HEK293 (cell line): ENCODE data around the gene FAM216A.

Experiments used
- BCL11B ChIP-seq: fragments of 450-650 bp; formaldehyde crosslinking; IDR thresholded peaks from 2 replicates; pipeline ENCODE4 v1.5.1; 2016; ENCODE audit warnings: low read depth, missing biosample characterization, missing genetic modification characterization
- GFI1B ChIP-seq: fragments of 450-650 bp; formaldehyde crosslinking; IDR thresholded peaks from 2 replicates; pipeline ENCODE4 v1.5.1; 2016; ENCODE audit warnings: missing biosample characterization, missing genetic modification characterization
- HOXA7 ChIP-seq: sonication (generic); formaldehyde crosslinking; IDR thresholded peaks from 2 replicates; pipeline ENCODE4 v1.8.1; 2022; ENCODE audit warnings: missing genetic modification reagents, borderline replicate concordance
- IKZF3 ChIP-seq: fragments of 450-650 bp; IDR thresholded peaks from 2 replicates; pipeline ENCODE4 v1.5.0; 2018; ENCODE audit warnings: missing biosample characterization, mild to moderate bottlenecking, missing genetic modification characterization, moderate library complexity
- KLF7 ChIP-seq: fragments of 450-650 bp; formaldehyde crosslinking; IDR thresholded peaks from 2 replicates; pipeline ENCODE4 v1.5.1; 2016; ENCODE audit warnings: missing biosample characterization, missing genetic modification characterization, borderline replicate concordance
- OVOL3 ChIP-seq: fragments of 450-650 bp; formaldehyde crosslinking; IDR thresholded peaks from 2 replicates; pipeline ENCODE4 v1.5.1; 2016; ENCODE audit warnings: missing biosample characterization, missing genetic modification characterization
- PRDM6 ChIP-seq: fragments of 450-650 bp; formaldehyde crosslinking; IDR thresholded peaks from 2 replicates; pipeline ENCODE4 v1.5.1; 2017; ENCODE audit warnings: missing biosample characterization, missing genetic modification characterization
- REST ChIP-seq: fragments of 450-650 bp; formaldehyde crosslinking; IDR thresholded peaks from 2 replicates; pipeline ENCODE4 v1.5.1; 2016; ENCODE audit warnings: missing biosample characterization, missing genetic modification characterization
- YY2 ChIP-seq: fragments of 450-650 bp; formaldehyde crosslinking; IDR thresholded peaks from 2 replicates; pipeline ENCODE4 v1.5.1; 2016; ENCODE audit warnings: missing biosample characterization, missing genetic modification characterization
- ZBTB48 ChIP-seq: fragments of 450-650 bp; formaldehyde crosslinking; IDR thresholded peaks from 2 replicates; pipeline ENCODE4 v1.5.1; 2016; ENCODE audit warnings: missing biosample characterization, missing genetic modification characterization
- ZBTB6 ChIP-seq: fragments of 450-650 bp; formaldehyde crosslinking; IDR thresholded peaks from 2 replicates; pipeline ENCODE4 v1.5.1; 2017; ENCODE audit warnings: missing biosample characterization, missing genetic modification characterization
- ZBTB7A ChIP-seq: fragments of 450-650 bp; formaldehyde crosslinking; IDR thresholded peaks from 2 replicates; pipeline ENCODE4 v1.5.1; 2016; ENCODE audit warnings: low read depth, missing biosample characterization, missing genetic modification characterization
- ZNF140 ChIP-seq: fragments of 450-650 bp; formaldehyde crosslinking; IDR thresholded peaks from 2 replicates; pipeline ENCODE4 v1.5.1; 2016; ENCODE audit warnings: missing biosample characterization, missing genetic modification characterization
- ZNF157 ChIP-seq: fragments of 450-650 bp; formaldehyde crosslinking; IDR thresholded peaks from 2 replicates; pipeline ENCODE4 v1.5.1; 2016; ENCODE audit warnings: missing biosample characterization, missing genetic modification characterization
- ZNF223 ChIP-seq: fragments of 450-650 bp; formaldehyde crosslinking; IDR thresholded peaks from 2 replicates; pipeline ENCODE4 v1.5.1; 2016; ENCODE audit warnings: missing biosample characterization, missing genetic modification characterization
- ZNF26 ChIP-seq: fragments of 450-650 bp; formaldehyde crosslinking; IDR thresholded peaks from 2 replicates; pipeline ENCODE4 v1.5.1; 2016; ENCODE audit warnings: missing biosample characterization, missing genetic modification characterization
- ZNF280D ChIP-seq: fragments of 450-650 bp; formaldehyde crosslinking; IDR thresholded peaks from 2 replicates; pipeline ENCODE4 v1.5.1; 2016; ENCODE audit warnings: missing biosample characterization, missing genetic modification characterization
- ZNF302 ChIP-seq: fragments of 450-650 bp; formaldehyde crosslinking; IDR thresholded peaks from 2 replicates; pipeline ENCODE4 v1.5.1; 2016; ENCODE audit warnings: missing biosample characterization, missing genetic modification characterization, low read depth
- ZNF311 ChIP-seq: fragments of 450-650 bp; formaldehyde crosslinking; IDR thresholded peaks from 2 replicates; pipeline ENCODE4 v1.5.1; 2017; ENCODE audit warnings: missing biosample characterization, missing genetic modification characterization, borderline replicate concordance
- ZNF324 ChIP-seq: fragments of 450-650 bp; formaldehyde crosslinking; IDR thresholded peaks from 2 replicates; pipeline ENCODE4 v1.5.1; 2016; ENCODE audit warnings: missing biosample characterization, missing genetic modification characterization
- ZNF530 ChIP-seq: fragments of 450-650 bp; formaldehyde crosslinking; IDR thresholded peaks from 2 replicates; pipeline ENCODE4 v1.5.1; 2016; ENCODE audit warnings: low read depth, missing biosample characterization, missing genetic modification characterization
- ZNF548 ChIP-seq: fragments of 450-650 bp; formaldehyde crosslinking; IDR thresholded peaks from 2 replicates; pipeline ENCODE4 v1.5.1; 2016; ENCODE audit warnings: missing biosample characterization, missing genetic modification characterization
- ZNF629 ChIP-seq: fragments of 450-650 bp; formaldehyde crosslinking; IDR thresholded peaks from 2 replicates; pipeline ENCODE4 v1.5.1; 2017; ENCODE audit warnings: missing biosample characterization, missing genetic modification characterization
- ZNF639 ChIP-seq: fragments of 450-650 bp; formaldehyde crosslinking; IDR thresholded peaks from 2 replicates; pipeline ENCODE4 v1.5.1; 2016; ENCODE audit warnings: missing biosample characterization, missing genetic modification characterization
- ZNF785 ChIP-seq: fragments of 450-650 bp; formaldehyde crosslinking; IDR thresholded peaks from 2 replicates; pipeline ENCODE4 v1.5.1; 2016; ENCODE audit warnings: missing biosample characterization, missing genetic modification characterization
- ZNF830 ChIP-seq: fragments of 450-650 bp; IDR thresholded peaks from 2 replicates; pipeline ENCODE4 v1.5.0; 2018; ENCODE audit warnings: missing biosample characterization, missing genetic modification characterization, low read depth, mild to moderate bottlenecking, moderate library complexity
- ZNF843 ChIP-seq: fragments of 450-650 bp; formaldehyde crosslinking; IDR thresholded peaks from 2 replicates; pipeline ENCODE4 v1.5.1; 2016; ENCODE audit warnings: missing biosample characterization, missing genetic modification characterization

The FAM216A gene

GRCh38 chr12:110537605-110538409 lies 69.2 kb downstream of the FAM216A start (continued):
- TF ChIP-seq HOXA7 (no peak), GFI1B (tag by site-specific recombination) (no peak), ZNF639 (no peak), ZNF140 (tag by site-specific recombination) (no peak), ZNF26 (no peak), ZNF157 (tag by site-specific recombination) (no peak), IKZF3 (tag by site-specific recombination) (peak; percentile 55), OVOL3 (no peak), ZNF830 (no peak), ZNF280D (tag by site-specific recombination) (no peak), ZBTB48 (tag by site-specific recombination) (no peak; the same call in 1 of the 2 replicates), REST (tag by site-specific recombination) (no peak), ZNF785 (tag by site-specific recombination) (no peak), ZBTB7A (tag by site-specific recombination) (no peak), ZNF223 (tag by site-specific recombination) (no peak), ZNF311 (tag by site-specific recombination) (no peak), ZNF324 (tag by site-specific recombination) (no peak), PRDM6 (tag by site-specific recombination) (no peak), ZNF302 (no peak), ZNF629 (tag by site-specific recombination) (peak; percentile 87), YY2 (no peak), KLF7 (tag by site-specific recombination) (no peak), ZNF548 (tag by site-specific recombination) (no peak), BCL11B (no peak), ZNF843 (tag by site-specific recombination) (peak; percentile 44; the same call in 1 of the 2 replicates), ZBTB6 (tag by site-specific recombination) (no peak), ZNF530 (tag by site-specific recombination) (no peak)
